ENCODE results near the gene ADCK1. TPM values are rescaled to one million over a fixed set of nuclear protein-coding genes. Genes with fewer than 3 reads are reported as not detected.

Gene ADCK1
- total RNA-seq, 1 experiment from 2014 or later, result 10.1 TPM

- Histone ChIP-seq H3K27me3 (ENCODE audit: control insufficient read depth, insufficient read depth, low read length) (no peaks in the 10 kb centered on the region), H3K4me3 (ENCODE audit: low read depth in 2 of 2, low read length in 2 of 2) (no peak overlapping the region), H3K9me3 (ENCODE audit: control insufficient read depth, insufficient read depth, low read depth, low read length) (no peaks in the 10 kb centered on the region), H3K36me3 (ENCODE audit: control insufficient read depth, insufficient read depth, low read length) (no peaks in the 10 kb centered on the region), H3K4me1 (ENCODE audit: control insufficient read depth, insufficient read depth, low read length) (no peaks in the 10 kb centered on the region), H3K27ac (ENCODE audit: low read length) (no peak overlapping the region)
- in situ Hi-C loops (cut with HindIII; ENCODE audit: low pct_unique_long_range_greater_than_20kb, low sequenced_read_pairs), result no loop called here
- DNase-seq (ENCODE audit: low read depth, low spot score) (no peak), ATAC-seq (no peak)
- CTCF ChIA-PET, result no interaction called here
- no peak for TF ChIP-seq SIN3A (IDR thresholded peaks at IDR 0.05; ENCODE audit: borderline replicate concordance, insufficient read depth, low read depth, low read length)
- TF ChIP-seq POLR2AphosphoS5 (IDR thresholded peaks at IDR 0.05; ENCODE audit: low read depth, low read length), result no peak
- TF ChIP-seq, protein P1, sequence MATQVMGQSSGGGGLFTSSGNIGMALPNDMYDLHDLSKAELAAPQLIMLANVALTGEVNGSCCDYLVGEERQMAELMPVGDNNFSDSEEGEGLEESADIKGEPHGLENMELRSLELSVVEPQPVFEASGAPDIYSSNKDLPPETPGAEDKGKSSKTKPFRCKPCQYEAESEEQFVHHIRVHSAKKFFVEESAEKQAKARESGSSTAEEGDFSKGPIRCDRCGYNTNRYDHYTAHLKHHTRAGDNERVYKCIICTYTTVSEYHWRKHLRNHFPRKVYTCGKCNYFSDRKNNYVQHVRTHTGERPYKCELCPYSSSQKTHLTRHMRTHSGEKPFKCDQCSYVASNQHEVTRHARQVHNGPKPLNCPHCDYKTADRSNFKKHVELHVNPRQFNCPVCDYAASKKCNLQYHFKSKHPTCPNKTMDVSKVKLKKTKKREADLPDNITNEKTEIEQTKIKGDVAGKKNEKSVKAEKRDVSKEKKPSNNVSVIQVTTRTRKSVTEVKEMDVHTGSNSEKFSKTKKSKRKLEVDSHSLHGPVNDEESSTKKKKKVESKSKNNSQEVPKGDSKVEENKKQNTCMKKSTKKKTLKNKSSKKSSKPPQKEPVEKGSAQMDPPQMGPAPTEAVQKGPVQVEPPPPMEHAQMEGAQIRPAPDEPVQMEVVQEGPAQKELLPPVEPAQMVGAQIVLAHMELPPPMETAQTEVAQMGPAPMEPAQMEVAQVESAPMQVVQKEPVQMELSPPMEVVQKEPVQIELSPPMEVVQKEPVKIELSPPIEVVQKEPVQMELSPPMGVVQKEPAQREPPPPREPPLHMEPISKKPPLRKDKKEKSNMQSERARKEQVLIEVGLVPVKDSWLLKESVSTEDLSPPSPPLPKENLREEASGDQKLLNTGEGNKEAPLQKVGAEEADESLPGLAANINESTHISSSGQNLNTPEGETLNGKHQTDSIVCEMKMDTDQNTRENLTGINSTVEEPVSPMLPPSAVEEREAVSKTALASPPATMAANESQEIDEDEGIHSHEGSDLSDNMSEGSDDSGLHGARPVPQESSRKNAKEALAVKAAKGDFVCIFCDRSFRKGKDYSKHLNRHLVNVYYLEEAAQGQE (IDR thresholded peaks at IDR 0.05; ENCODE audit: insufficient read depth in 1 of 2, low read depth in 2 of 2, low read length in 1 of 2), result no peak
- TF ChIP-seq, protein P2, sequence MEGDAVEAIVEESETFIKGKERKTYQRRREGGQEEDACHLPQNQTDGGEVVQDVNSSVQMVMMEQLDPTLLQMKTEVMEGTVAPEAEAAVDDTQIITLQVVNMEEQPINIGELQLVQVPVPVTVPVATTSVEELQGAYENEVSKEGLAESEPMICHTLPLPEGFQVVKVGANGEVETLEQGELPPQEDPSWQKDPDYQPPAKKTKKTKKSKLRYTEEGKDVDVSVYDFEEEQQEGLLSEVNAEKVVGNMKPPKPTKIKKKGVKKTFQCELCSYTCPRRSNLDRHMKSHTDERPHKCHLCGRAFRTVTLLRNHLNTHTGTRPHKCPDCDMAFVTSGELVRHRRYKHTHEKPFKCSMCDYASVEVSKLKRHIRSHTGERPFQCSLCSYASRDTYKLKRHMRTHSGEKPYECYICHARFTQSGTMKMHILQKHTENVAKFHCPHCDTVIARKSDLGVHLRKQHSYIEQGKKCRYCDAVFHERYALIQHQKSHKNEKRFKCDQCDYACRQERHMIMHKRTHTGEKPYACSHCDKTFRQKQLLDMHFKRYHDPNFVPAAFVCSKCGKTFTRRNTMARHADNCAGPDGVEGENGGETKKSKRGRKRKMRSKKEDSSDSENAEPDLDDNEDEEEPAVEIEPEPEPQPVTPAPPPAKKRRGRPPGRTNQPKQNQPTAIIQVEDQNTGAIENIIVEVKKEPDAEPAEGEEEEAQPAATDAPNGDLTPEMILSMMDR (IDR thresholded peaks at IDR 0.05), result no peak
- TF ChIP-seq TCF7L2 (IDR thresholded peaks at IDR 0.05; ENCODE audit: low read depth, low read length), result no peak
- intact Hi-C loops (cut with micrococcal nuclease; ENCODE audit: unreplicated experiment), result no loop called here
- POLR2A ChIA-PET, result no interaction called here
- BruUV-seq (replicated peaks), result no TSS peak
Measured at GRCh38 chr14:77903937-77904617, 104.2 kb downstream of the ADCK1 start.

GRCh38 chr14:77906446-77906845 is 106.5 kb downstream of the ADCK1 start:
- Histone ChIP-seq H3K4me1 (ENCODE audit: control insufficient read depth, insufficient read depth, low read length) (no peaks in the 10 kb centered on the region), H3K27ac (ENCODE audit: low read length) (no peak overlapping the region), H3K4me3 (ENCODE audit: low read depth in 2 of 2, low read length in 2 of 2) (no peak overlapping the region), H3K36me3 (ENCODE audit: control insufficient read depth, insufficient read depth, low read length) (no peaks in the 10 kb centered on the region), H3K27me3 (ENCODE audit: control insufficient read depth, insufficient read depth, low read length) (no peaks in the 10 kb centered on the region), H3K9me3 (ENCODE audit: control insufficient read depth, insufficient read depth, low read depth, low read length) (no peaks in the 10 kb centered on the region)
- CTCF ChIA-PET, result no interaction called here
- DNase-seq (ENCODE audit: low read depth, low spot score), result no peak
- TF ChIP-seq SIN3A (IDR thresholded peaks at IDR 0.05; ENCODE audit: borderline replicate concordance, insufficient read depth, low read depth, low read length) (no peak), TCF7L2 (IDR thresholded peaks at IDR 0.05; ENCODE audit: low read depth, low read length) (no peak), POLR2AphosphoS5 (IDR thresholded peaks at IDR 0.05; ENCODE audit: low read depth, low read length) (no peak)
- TF ChIP-seq, protein P2 (IDR thresholded peaks at IDR 0.05), result no peak
- TF ChIP-seq, protein P1 (IDR thresholded peaks at IDR 0.05; ENCODE audit: insufficient read depth in 1 of 2, low read depth in 2 of 2, low read length in 1 of 2), result no peak
- BruUV-seq (replicated peaks), result no TSS peak
- in situ Hi-C loops (cut with HindIII; ENCODE audit: low pct_unique_long_range_greater_than_20kb, low sequenced_read_pairs), result no loop called here
- POLR2A ChIA-PET, result no interaction called here
- intact Hi-C loops (cut with micrococcal nuclease; ENCODE audit: unreplicated experiment), result no loop called here
- no peak for ATAC-seq
